Spleen (tissue), 11 donors: Measurements from ENCODE around the gene SOX6. TPM values are rescaled to one million over a fixed set of nuclear protein-coding genes. Genes with fewer than 3 reads are reported as not detected.

Experiments used
- DNase-seq: peaks from one replicate; pipeline ENCODE4 v3.0.0-alpha.2; 2020
- H3K27ac ChIP-seq, 8 donors: fragments of 200-600 bp; sonication (generic) in 7 of 8; 1 replicate in 4 of 8; 2 replicates in 4 of 8; pipeline versions ENCODE4 v1.5.0 to v1.8.0; 2016 to 2021; ENCODE audit warnings: inconsistent platforms in 4 of 8, mild to moderate bottlenecking in 4 of 8, moderate library complexity in 1 of 8
- H3K27me3 ChIP-seq, 7 donors: fragments of 200-600 bp; sonication (generic) in 6 of 7; replicated peaks in 1 of 7; 1 replicate in 4 of 7; 2 replicates in 3 of 7; pipeline versions ENCODE4 v1.5.0 to v1.8.0; 2016 to 2021; ENCODE audit warnings: inconsistent platforms in 3 of 7, mild to moderate bottlenecking in 1 of 7
- H3K36me3 ChIP-seq, 6 donors: fragments of 200-600 bp; sonication (generic) in 5 of 6; 1 replicate in 4 of 6; 2 replicates in 2 of 6; pipeline versions ENCODE4 v1.5.0 to v1.8.0; 2016 to 2021; ENCODE audit warnings: inconsistent platforms in 2 of 6
- H3K4me1 ChIP-seq, 6 donors: fragments of 200-600 bp; sonication (generic) in 5 of 6; 1 replicate in 3 of 6; 2 replicates in 3 of 6; pipeline versions ENCODE4 v1.5.0 to v1.8.0; 2016 to 2021; ENCODE audit warnings: inconsistent platforms in 3 of 6
- H3K4me3 ChIP-seq, 8 donors: fragments of 200-600 bp; sonication (generic) in 7 of 8; 1 replicate in 4 of 8; 2 replicates in 4 of 8; pipeline versions ENCODE4 v1.5.0 to v1.8.0; 2016 to 2021; ENCODE audit warnings: inconsistent platforms in 4 of 8, mild to moderate bottlenecking in 4 of 8, moderate library complexity in 2 of 8
- H3K9me3 ChIP-seq, 8 donors: fragments of 200-600 bp; sonication (generic) in 7 of 8; 1 replicate in 4 of 8; 2 replicates in 4 of 8; pipeline versions ENCODE4 v1.5.0 to v1.8.0; 2016 to 2021; ENCODE audit warnings: inconsistent platforms in 4 of 8
- CTCF ChIP-seq, 11 experiments: fragments of 200-600 bp in 7 of 11; fragments of 450-650 bp in 4 of 11; sonication (generic) in 4 of 11; IDR thresholded peaks in 8 of 11; conservative IDR thresholded peaks in 3 of 11; 1 replicate in 7 of 11; 2 replicates in 4 of 11; pipeline versions ENCODE4 v1.4.0 to v1.8.0; 2016 to 2021; ENCODE audit warnings: antibody characterized with exemption in 11 of 11, inconsistent platforms in 4 of 11, mild to moderate bottlenecking in 1 of 11
- POLR2A ChIP-seq, 3 donors: fragments of 450-650 bp; IDR thresholded peaks; one replicate each; pipeline ENCODE4 v1.5.1; 2017; ENCODE audit warnings: antibody characterized with exemption in 3 of 3, mild to moderate bottlenecking in 1 of 3
- POLR2AphosphoS5 ChIP-seq, 3 donors: sonication (generic); formaldehyde crosslinking; IDR thresholded peaks; one replicate each; pipeline ENCODE4 v1.5.1; 2017; ENCODE audit warnings: antibody characterized with exemption in 3 of 3
- WGBS, 5 donors: extraction: QIAGEN DNeasy Blood & Tissue Kit in 3 of 5; methylation state at CpG; one replicate each; pipeline versions ENCODE4 v1.1.5 to v1.1.7; 2013 to 2018; 5-methylcytosine and 5-hydroxymethylcytosine counted together
- intact Hi-C: fragments of 100-400 bp; cut with DNase I; formaldehyde crosslinking; loops from one replicate; pipeline ENCODE4 v1.15.0; 2023; ENCODE audit warnings: low total_unique reads
- polyA plus RNA-seq, 3 donors: library from polyadenylated mRNA; stranded (reverse); fragments of 200-250 nt; gene quantifications; one replicate each; pipeline ENCODE4 v1.2.1, GENCODE V29; 2013
- total RNA-seq, 7 donors: library from RNA; depleted of rRNA in 3 of 7; stranded (reverse); fragments of >200 nt in 3 of 7; fragmentation: NEBNext Ultra II Directional in 4 of 7; extraction: Animal tissue kit (Norgen Biotek cat#: 25700) in 4 of 7; gene quantifications; one replicate each; pipeline versions ENCODE4 v1.1.0 to v1.2.1, GENCODE V29; 2016 to 2021
- donor health status: healthy with polysubstance abuse.
- donor health status: DM: no; HTN: no; CAD: no; lungs with moderate emphysema.
- donor health status: DM: no; HTN: no; CAD: no.
- donor health status: Bipolar disorder and iron deficiency.
- donor health status: healthy.
- donor health status: DM: no; HTN: no; CAD: no.
- donor health status: DM: yes; HTN: yes; CAD: no.

SOX6 gene
- total and polyA plus RNA-seq, 10 donors = 0.11 to 12.4 (median 3.7) TPM

DNA sequence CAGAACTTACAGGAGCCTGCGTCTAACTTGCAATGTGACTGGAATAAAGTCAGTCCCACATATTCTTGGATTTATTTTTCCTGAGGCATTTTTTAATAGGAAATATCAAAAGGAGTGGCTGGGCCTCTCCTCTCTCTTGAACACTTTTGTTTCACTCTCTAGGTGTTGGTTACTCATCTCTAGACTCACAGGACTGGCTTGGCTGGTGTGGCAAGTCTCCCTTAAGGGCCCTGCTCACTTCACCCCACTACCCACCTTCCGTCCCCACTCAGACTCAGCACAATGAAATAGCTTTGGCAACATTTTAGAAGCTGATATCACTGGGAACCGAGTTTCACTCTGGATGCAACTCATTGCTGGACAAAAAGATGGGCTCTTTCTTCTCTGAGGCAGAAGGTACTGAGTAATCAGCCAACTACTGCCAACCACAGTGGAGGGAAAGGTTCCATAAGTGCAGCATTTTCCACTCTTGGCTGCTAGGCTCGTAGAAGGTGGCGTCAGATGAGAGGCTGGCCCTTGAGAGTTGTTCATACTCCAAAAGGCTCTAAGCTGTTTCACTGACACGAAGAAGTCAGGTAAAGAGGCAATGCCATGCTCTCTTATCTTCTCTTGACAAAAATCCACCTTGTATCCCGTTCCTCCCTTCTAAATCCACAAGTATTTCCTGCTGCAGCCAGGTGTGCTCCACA lies 390.6 kb downstream of the SOX6 start:
- Histone ChIP-seq H3K27me3 (no peaks in the 10 kb centered on the region), H3K4me1 (peaks cover 0 to 21% (median 7%) of the 10 kb centered on the region in 6 donors), H3K4me3 (no peak overlapping the region), H3K9me3 (no peaks in the 10 kb centered on the region), H3K36me3 (no peaks in the 10 kb centered on the region), H3K27ac (no peak overlapping the region)
- TF ChIP-seq CTCF (IDR thresholded peaks at IDR 0.05 in 8 of 11, conservative IDR thresholded peaks at IDR 0.05 in 3 of 11) (no peak), POLR2AphosphoS5 (IDR thresholded peaks at IDR 0.05) (no peak), POLR2A (IDR thresholded peaks at IDR 0.05) (no peak)
- DNase-seq = no peak
- intact Hi-C loops = no loop called here
- WGBS, 5 donors = 82 to 89% (median 85%) methylated on average over 7 of the region's 7 CpGs

DNA sequence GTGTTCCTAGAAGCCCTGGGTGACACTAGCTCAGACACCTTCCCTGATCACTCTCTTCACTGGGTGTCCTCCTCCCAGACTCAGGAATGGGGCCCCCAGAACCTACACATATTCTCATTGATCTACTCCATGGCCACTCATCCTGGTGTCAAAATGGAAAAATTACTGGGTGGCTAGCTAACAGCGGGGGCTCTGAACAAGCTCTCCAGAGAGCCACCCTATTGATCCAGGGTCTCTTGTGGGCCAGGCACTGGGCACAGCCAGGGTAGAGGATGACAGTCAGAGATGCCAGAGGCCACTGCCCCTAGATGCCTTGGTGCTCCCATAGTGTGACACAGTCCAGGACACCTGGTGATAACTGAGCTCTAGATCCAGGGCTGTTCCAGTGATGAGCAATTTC lies 393.1 kb downstream of the SOX6 start:
- Histone ChIP-seq H3K27me3 (no peaks in the 10 kb centered on the region), H3K4me1 (peaks cover 0 to 8% (median under 1%) of the 10 kb centered on the region in 6 donors), H3K36me3 (no peaks in the 10 kb centered on the region), H3K4me3 (no peak overlapping the region), H3K9me3 (no peaks in the 10 kb centered on the region), H3K27ac (no peak overlapping the region)
- intact Hi-C loops = no loop called here
- 71 to 100% (median 94%) methylated on average over 1 of the region's 1 CpG for WGBS, 5 donors
- no peak for TF ChIP-seq POLR2A (IDR thresholded peaks at IDR 0.05)
- no peak for DNase-seq

GRCh38 chr11:15958910-15959309 lies 397.4 kb downstream of the SOX6 start:
- H3K36me3 ChIP-seq = no peaks in the 10 kb centered on the region
- no peaks in the 10 kb centered on the region for H3K9me3 ChIP-seq
- no peak overlapping the region for H3K27ac ChIP-seq
- TF ChIP-seq POLR2AphosphoS5 (IDR thresholded peaks at IDR 0.05) (no peak), CTCF (IDR thresholded peaks at IDR 0.05 in 8 of 11, conservative IDR thresholded peaks at IDR 0.05 in 3 of 11) (no peak), POLR2A (IDR thresholded peaks at IDR 0.05) (no peak)
- no peak for DNase-seq
- 74 to 91% (median 79%) methylated on average over 1 of the region's 1 CpG for WGBS, 5 donors
- H3K27me3 ChIP-seq = no peaks in the 10 kb centered on the region
- no peaks in the 10 kb centered on the region for H3K4me1 ChIP-seq
- no peak overlapping the region for H3K4me3 ChIP-seq
- intact Hi-C loops = no loop called here

DNA sequence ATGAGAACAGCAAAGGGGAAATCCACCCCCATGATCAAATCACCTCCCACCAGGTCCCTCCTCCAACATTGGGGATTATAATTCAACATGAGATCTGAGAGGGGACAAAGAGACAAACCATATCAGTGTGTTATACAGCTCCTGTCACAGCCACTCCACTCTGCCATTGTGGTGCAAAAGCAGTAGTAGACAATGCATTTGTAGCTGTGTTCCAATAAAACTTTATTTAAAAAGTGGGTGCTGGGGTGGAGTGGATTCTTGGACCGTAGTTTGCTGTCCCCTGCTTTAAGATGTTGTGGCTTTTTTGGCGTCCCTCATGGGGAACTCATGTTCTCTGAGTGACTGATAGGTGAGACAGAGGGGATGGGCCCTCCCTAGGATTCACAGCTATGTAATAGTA lies 399.1 kb downstream of the SOX6 start:
- no peak overlapping the region for H3K27ac ChIP-seq
- H3K4me3 ChIP-seq = no peak overlapping the region
- no peaks in the 10 kb centered on the region for H3K36me3 ChIP-seq
- H3K4me1 ChIP-seq = no peaks in the 10 kb centered on the region
- no peaks in the 10 kb centered on the region for H3K9me3 ChIP-seq
- no peak for DNase-seq
- no peaks in the 10 kb centered on the region for H3K27me3 ChIP-seq
- TF ChIP-seq CTCF (IDR thresholded peaks at IDR 0.05 in 8 of 11, conservative IDR thresholded peaks at IDR 0.05 in 3 of 11) (no peak), POLR2A (IDR thresholded peaks at IDR 0.05) (no peak), POLR2AphosphoS5 (IDR thresholded peaks at IDR 0.05) (no peak)
- intact Hi-C loops = no loop called here
- WGBS, 5 donors = 4 to 95% (median 89%) methylated on average over 2 of the region's 2 CpGs
